ENCODE data around the gene GDF10. TPM values are rescaled to one million over a fixed set of nuclear protein-coding genes. Genes with fewer than 3 reads are reported as not detected.

The GDF10 gene
- total RNA-seq, 1 experiment from 2014 or later = not detected

GRCh38 chr10:47296156-47296894, 3.7 kb upstream of the GDF10 start:
- peaks cover 22% of the 10 kb centered on the region for H3K27me3 ChIP-seq (ENCODE audit: control insufficient read depth, insufficient read depth, low read length)

DNA sequence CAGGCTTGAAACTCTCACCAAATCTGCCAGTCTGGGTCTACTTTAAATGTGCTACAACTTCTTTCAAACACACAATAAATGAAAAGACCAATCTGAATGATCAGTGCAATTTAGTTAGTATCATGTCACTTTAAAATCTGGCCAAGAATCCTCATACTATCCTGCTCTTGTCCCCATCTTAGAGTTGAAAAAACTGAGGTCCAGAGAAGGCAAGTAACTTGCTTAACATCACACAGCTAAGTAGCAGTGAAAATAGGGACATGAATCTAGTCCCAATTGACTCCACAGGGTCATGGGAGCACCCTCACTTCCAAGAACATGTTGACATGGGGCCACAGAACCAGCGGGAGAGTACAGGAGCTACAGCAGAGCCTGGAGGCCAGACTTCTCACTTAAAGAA, 3.1 kb upstream of the GDF10 start:
- H3K4me3 ChIP-seq (ENCODE audit: insufficient read depth, low read depth, low read length) = no peak overlapping the region
- peaks cover 28% of the 10 kb centered on the region for H3K27me3 ChIP-seq (ENCODE audit: control insufficient read depth, insufficient read depth, low read length)
- DNase-seq = no peak
- H3K36me3 ChIP-seq (replicated peaks; ENCODE audit: control insufficient read depth, insufficient read depth, low read length) = no peaks in the 10 kb centered on the region

More at GRCh38 chr10:47296156-47296894, 3.7 kb upstream of the GDF10 start:
- DNase-seq = no peak
- Histone ChIP-seq H3K36me3 (replicated peaks; ENCODE audit: control insufficient read depth, insufficient read depth, low read length) (no peaks in the 10 kb centered on the region), H3K4me3 (ENCODE audit: insufficient read depth, low read depth, low read length) (no peak overlapping the region)

GRCh38 chr10:47297866-47298540, 2.0 kb upstream of the GDF10 start:
- H3K4me3 ChIP-seq (ENCODE audit: insufficient read depth, low read depth, low read length) = no peak overlapping the region
- H3K27me3 ChIP-seq (ENCODE audit: control insufficient read depth, insufficient read depth, low read length) = peaks cover 30% of the 10 kb centered on the region
- no peaks in the 10 kb centered on the region for H3K36me3 ChIP-seq (replicated peaks; ENCODE audit: control insufficient read depth, insufficient read depth, low read length)
- DNase-seq = no peak

GRCh38 chr10:47298715-47299114, 1.3 kb upstream of the GDF10 start:
- peaks cover 30% of the 10 kb centered on the region for H3K27me3 ChIP-seq (ENCODE audit: control insufficient read depth, insufficient read depth, low read length)
- no peak for DNase-seq
- H3K4me3 ChIP-seq (ENCODE audit: insufficient read depth, low read depth, low read length) = no peak overlapping the region
- H3K36me3 ChIP-seq (replicated peaks; ENCODE audit: control insufficient read depth, insufficient read depth, low read length) = no peaks in the 10 kb centered on the region

- Histone ChIP-seq H3K27me3 (ENCODE audit: control insufficient read depth, insufficient read depth, low read length) (peaks cover 30% of the 10 kb centered on the region), H3K4me3 (ENCODE audit: insufficient read depth, low read depth, low read length) (peak overlapping the region; percentile 44), H3K36me3 (replicated peaks; ENCODE audit: control insufficient read depth, insufficient read depth, low read length) (no peaks in the 10 kb centered on the region)
- DNase-seq = peak; percentile 79
These were observed 483 bp downstream of the GDF10 start for GRCh38 chr10:47300429-47300931.

GRCh38 chr10:47301833-47302232, 1.8 kb downstream of the GDF10 start:
- no peak overlapping the region for H3K4me3 ChIP-seq (ENCODE audit: insufficient read depth, low read depth, low read length)
- DNase-seq = no peak
- H3K36me3 ChIP-seq (replicated peaks; ENCODE audit: control insufficient read depth, insufficient read depth, low read length) = no peaks in the 10 kb centered on the region
- peaks cover 30% of the 10 kb centered on the region for H3K27me3 ChIP-seq (ENCODE audit: control insufficient read depth, insufficient read depth, low read length)

DNA sequence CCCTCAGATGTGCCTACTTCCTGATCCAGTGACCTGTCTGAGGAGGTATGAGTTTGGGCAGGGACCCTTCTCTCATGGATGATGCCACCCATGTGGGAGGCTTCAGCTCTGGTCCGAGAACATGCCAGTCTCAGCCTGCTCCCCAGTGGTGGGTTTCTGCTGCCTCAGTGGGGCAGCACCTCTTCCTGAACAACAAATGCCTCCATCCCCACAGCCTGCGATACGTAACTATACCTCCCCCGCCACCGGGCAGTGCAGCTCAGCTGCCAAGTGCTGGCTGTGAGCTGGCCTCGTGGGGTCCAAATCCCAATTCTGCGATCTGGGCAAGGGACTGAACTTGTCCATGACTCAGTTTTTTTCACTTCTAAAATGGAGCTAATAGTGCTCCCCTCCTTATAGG, 3.1 kb downstream of the GDF10 start:
- H3K27me3 ChIP-seq (ENCODE audit: control insufficient read depth, insufficient read depth, low read length) = peaks cover 31% of the 10 kb centered on the region
- H3K4me3 ChIP-seq (ENCODE audit: insufficient read depth, low read depth, low read length) = no peak overlapping the region
- H3K36me3 ChIP-seq (replicated peaks; ENCODE audit: control insufficient read depth, insufficient read depth, low read length) = no peaks in the 10 kb centered on the region
- DNase-seq = no peak

DNA sequence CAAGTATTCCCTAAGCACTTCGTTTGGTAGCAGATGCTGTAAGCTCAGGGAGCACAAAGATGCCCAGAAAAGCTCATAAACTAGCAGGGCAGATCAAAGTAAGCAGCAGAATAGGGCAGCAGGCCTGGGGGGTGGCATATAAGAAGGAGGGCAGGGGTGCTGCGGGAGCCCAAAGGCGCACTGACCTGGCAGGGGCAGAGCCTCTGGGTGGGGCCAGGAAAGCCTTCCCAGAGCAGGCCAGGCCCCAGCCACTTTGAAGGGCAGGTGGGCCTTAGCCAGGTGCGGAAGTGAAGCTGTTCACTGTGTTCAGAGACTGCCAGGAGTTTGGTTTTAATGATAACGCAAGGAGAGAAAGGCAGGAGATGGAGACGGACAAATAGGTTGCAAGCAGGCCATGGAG, 3.9 kb downstream of the GDF10 start:
- no peaks in the 10 kb centered on the region for H3K36me3 ChIP-seq (replicated peaks; ENCODE audit: control insufficient read depth, insufficient read depth, low read length)
- no peak for DNase-seq
- peaks cover 29% of the 10 kb centered on the region for H3K27me3 ChIP-seq (ENCODE audit: control insufficient read depth, insufficient read depth, low read length)
- no peak overlapping the region for H3K4me3 ChIP-seq (ENCODE audit: insufficient read depth, low read depth, low read length)

- Histone ChIP-seq H3K4me3 (ENCODE audit: insufficient read depth, low read depth, low read length) (no peak overlapping the region), H3K27me3 (ENCODE audit: control insufficient read depth, insufficient read depth, low read length) (peaks cover 17% of the 10 kb centered on the region), H3K36me3 (replicated peaks; ENCODE audit: control insufficient read depth, insufficient read depth, low read length) (no peaks in the 10 kb centered on the region)
- no peak for DNase-seq
These were observed 5.6 kb downstream of the GDF10 start for GRCh38 chr10:47305566-47305965.

- Histone ChIP-seq H3K36me3 (replicated peaks; ENCODE audit: control insufficient read depth, insufficient read depth, low read length) (no peaks in the 10 kb centered on the region), H3K27me3 (ENCODE audit: control insufficient read depth, insufficient read depth, low read length) (peaks cover 6% of the 10 kb centered on the region), H3K4me3 (ENCODE audit: insufficient read depth, low read depth, low read length) (no peak overlapping the region)
- no peak for DNase-seq
These were observed 6.6 kb downstream of the GDF10 start for GRCh38 chr10:47306387-47307210.

- Histone ChIP-seq H3K36me3 (replicated peaks; ENCODE audit: control insufficient read depth, insufficient read depth, low read length) (no peaks in the 10 kb centered on the region), H3K27me3 (ENCODE audit: control insufficient read depth, insufficient read depth, low read length) (peaks cover 1% of the 10 kb centered on the region), H3K4me3 (ENCODE audit: insufficient read depth, low read depth, low read length) (no peak overlapping the region)
- no peak for DNase-seq
These were observed 7.4 kb downstream of the GDF10 start for GRCh38 chr10:47307381-47307780.

GRCh38 chr10:47308775-47309174, 8.8 kb downstream of the GDF10 start:
- Histone ChIP-seq H3K4me3 (ENCODE audit: insufficient read depth, low read depth, low read length) (no peak overlapping the region), H3K36me3 (replicated peaks; ENCODE audit: control insufficient read depth, insufficient read depth, low read length) (no peaks in the 10 kb centered on the region), H3K27me3 (ENCODE audit: control insufficient read depth, insufficient read depth, low read length) (peaks cover 1% of the 10 kb centered on the region; the same call in 1 of the 2 replicates)
- no peak for DNase-seq

GRCh38 chr10:47309408-47310089, 9.6 kb downstream of the GDF10 start:
- peak; percentile 86 for DNase-seq
- H3K27me3 ChIP-seq (ENCODE audit: control insufficient read depth, insufficient read depth, low read length) = peaks cover 1% of the 10 kb centered on the region; the same call in 1 of the 2 replicates
- no peaks in the 10 kb centered on the region for H3K36me3 ChIP-seq (replicated peaks; ENCODE audit: control insufficient read depth, insufficient read depth, low read length)
- no peak overlapping the region for H3K4me3 ChIP-seq (ENCODE audit: insufficient read depth, low read depth, low read length)

GRCh38 chr10:47310090-47310505, 10.1 kb downstream of the GDF10 start:
- no peak for DNase-seq
- Histone ChIP-seq H3K4me3 (ENCODE audit: insufficient read depth, low read depth, low read length) (no peak overlapping the region), H3K27me3 (ENCODE audit: control insufficient read depth, insufficient read depth, low read length) (peaks cover 1% of the 10 kb centered on the region; the same call in 1 of the 2 replicates), H3K36me3 (replicated peaks; ENCODE audit: control insufficient read depth, insufficient read depth, low read length) (no peaks in the 10 kb centered on the region)

All from H7 (cell line).